HG03521 (cell line): ENCODE data around the gene IPO5.

Source experiments
- ATAC-seq: cut with Tn5 transposase; IDR thresholded peaks from one replicate; pipeline ENCODE4 v1.9.1; 2021; ENCODE audit warnings: mild to moderate bottlenecking, moderate library complexity; ENCODE audit not compliant: unreplicated experiment

Gene IPO5

DNA sequence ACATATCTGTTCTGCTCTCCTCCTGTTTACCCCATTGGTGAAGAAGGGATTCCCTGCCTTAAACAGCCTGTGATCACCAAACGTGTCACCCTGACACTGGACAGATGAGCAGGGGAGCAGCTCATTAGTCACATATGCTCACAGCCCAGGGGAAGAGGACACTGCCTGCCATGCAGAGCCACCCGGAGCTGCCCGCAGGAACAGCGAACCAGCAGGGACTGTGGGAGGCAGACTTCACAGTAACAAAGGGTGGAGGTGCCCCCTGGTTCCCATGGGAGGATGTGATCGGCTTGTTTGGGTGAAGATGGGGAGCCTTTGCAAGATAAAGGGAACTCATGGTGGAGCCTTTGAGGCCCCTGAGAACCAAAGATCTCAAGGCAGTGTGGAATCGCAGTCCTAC lies 100.8 kb downstream of the IPO5 start:
- ATAC-seq: no peak

- ATAC-seq: no peak
Observed at GRCh38 chr13:98055623-98056022, 102.1 kb downstream of the IPO5 start.

DNA sequence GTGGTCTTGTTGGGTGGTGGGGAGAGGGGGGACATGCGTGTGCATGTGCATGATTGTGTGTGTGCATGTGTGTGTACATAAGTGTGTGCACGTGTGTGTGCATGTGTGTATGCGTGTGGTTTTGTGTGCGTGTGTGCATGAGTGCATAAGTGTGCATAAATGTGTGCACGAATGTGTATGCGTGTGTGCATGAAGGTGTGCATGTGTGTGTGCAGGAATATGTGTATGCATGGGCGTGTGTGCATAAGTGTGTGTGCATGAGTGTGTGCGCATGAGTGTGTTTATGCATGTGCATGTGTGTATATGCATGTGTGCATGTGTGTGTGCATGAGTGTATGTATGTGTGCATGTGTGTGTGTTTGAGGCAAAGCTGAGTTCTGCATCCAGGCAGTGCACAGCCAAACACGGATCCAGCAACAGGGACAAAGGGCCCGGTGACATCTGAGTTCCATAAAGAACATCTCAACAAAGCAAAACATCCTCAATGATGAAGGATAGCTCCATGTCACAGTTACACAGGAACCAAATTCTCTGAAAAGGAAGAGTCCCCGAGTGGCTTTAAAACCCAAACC lies 103.5 kb downstream of the IPO5 start:
- no peak for ATAC-seq

- ATAC-seq: no peak
Observed at GRCh38 chr13:98059276-98059675, 105.8 kb downstream of the IPO5 start.

DNA sequence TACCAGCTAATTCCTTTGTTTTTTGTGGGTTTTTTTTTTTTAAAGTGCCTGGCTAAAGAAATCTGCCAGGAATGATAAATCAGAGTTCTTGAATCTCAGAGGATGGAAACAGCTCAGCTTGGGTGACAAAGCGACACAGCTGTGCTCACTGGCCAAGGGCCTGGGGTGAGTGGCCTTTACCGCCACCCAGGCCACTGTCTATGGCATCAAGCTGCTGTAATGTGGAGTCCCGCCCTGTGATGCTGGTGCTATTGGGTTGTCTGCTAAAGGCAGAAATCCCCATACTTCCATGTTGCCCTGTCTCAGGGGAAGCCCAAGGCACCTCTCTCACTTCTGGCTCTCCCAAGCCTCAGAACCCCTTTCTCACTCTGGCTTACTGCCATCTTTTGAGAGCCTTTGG lies 106.8 kb downstream of the IPO5 start:
- ATAC-seq: no peak

DNA sequence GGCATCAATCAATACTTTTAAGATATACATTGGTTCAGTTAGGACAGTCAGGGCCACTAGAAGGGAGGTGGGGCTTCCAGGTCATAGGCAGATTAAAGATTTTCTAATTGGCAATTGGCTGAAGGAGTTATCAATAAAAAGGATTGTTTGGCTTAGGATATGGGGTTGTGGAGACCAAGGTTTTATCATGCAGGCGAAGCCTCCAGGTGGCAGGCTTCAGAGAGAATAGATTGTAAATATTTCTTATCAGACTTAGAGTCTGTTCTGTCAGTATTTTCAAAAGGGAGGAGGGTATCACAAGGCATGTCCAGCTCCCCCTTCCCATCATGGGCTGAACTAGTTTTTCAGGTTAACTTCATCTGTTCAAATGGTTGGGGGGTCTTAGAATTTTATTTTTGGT lies 112.0 kb downstream of the IPO5 start:
- no peak for ATAC-seq

DNA sequence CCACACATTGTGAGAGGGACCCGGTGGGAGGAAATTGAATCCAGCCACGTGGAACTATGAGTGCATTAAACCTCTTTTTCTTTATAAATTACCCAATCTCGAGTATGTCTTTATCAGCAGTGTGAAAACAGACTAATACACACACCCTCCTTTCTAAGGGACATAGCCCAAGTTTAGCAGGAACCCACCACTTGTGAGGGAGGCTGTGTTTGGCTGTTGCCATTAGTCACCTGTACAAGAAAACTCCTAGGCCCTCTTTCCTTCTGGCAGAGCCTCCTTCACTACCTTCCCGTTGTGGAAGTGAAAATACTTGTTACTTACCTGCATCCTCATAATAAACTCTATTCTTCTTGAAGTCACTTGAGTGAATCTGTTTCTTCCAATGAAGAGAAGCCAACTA lies 113.2 kb downstream of the IPO5 start:
- no peak for ATAC-seq

- no peak for ATAC-seq
Observed at GRCh38 chr13:98068521-98068920, 115.0 kb downstream of the IPO5 start.

DNA sequence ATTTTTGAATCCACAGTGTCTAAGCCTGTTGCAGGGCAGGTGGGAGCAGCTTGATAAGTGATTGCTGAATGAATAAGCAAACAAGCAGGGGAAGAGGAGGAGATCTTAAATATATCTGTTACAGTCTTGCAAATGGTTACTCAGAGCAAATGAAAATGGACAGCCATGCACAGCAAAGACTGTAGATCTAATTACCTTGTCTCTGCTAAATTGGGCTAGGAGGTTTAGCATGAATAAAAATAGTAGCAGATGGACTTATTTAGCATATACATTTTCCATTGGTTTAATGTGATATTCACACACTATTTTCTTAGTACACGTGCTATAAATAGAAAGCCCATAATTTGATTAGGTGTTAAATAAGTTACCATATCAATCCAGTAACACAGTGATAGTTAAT lies 116.5 kb downstream of the IPO5 start:
- no peak for ATAC-seq

DNA sequence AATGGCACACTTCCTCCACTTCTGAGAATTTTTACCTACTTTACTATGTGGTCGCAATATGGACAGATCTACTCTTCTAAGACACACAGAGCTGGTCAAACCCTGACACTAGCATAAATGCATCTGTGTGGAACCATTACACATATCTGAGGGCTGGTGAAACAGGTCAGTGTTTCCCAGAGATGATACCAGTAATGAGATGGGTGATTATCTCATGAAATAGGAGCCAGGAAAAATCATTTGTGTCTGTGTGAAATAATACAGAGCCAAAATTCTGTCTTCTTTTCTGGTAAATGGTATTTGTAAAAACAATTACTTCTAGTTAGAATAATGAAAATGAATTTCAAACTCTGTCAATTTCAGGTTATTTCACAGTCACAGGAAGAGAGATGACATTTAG lies 117.8 kb downstream of the IPO5 start:
- no peak for ATAC-seq

DNA sequence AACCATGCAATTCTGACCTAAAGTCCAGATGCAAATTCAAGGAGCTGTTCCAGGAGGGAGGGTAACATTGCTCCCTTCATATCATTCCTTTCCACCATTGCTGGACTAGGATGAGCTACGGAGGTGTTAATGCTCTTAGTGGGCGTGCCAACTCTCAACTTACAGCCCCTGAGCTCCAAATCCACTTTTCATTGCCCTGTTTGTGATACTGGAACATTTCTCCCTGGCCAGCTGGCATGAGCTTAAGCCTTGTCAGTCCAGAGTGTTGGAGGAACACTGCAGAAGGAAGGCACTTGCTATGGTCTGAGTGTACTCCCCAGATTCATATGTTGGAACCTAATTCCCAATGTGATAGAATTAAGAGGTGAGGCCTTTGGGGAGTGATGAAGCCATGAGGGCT lies 119.0 kb downstream of the IPO5 start:
- ATAC-seq: no peak
